ENCODE data around the gene CXCL11.

GRCh38 chr4:76066546-76066945 lies 30.7 kb upstream of the CXCL11 start:
- TF ChIP-seq CEBPB (IDR thresholded peaks at IDR 0.05), result no peak
- TF ChIP-seq MAX (IDR thresholded peaks at IDR 0.05), result no peak
- no peak for TF ChIP-seq EGR1 (IDR thresholded peaks at IDR 0.05)
- no peak for TF ChIP-seq EP300 (IDR thresholded peaks at IDR 0.05; ENCODE audit: borderline replicate concordance)
- no peak for TF ChIP-seq TCF12 (IDR thresholded peaks at IDR 0.05; ENCODE audit: low read depth)
- TF ChIP-seq REST (IDR thresholded peaks at IDR 0.05; ENCODE audit: low read depth), result no peak
- TF ChIP-seq YY1 (IDR thresholded peaks at IDR 0.05; ENCODE audit: low read depth), result no peak
- no peak for TF ChIP-seq CREB1 (IDR thresholded peaks at IDR 0.05; ENCODE audit: low read depth)
- TF ChIP-seq NFIC (IDR thresholded peaks at IDR 0.05), result no peak
- TF ChIP-seq TEAD4 (IDR thresholded peaks at IDR 0.05), result no peak
- TF ChIP-seq RAD21 (IDR thresholded peaks at IDR 0.05; ENCODE audit: low read depth), result no peak
- no peak for TF ChIP-seq TAF1 (IDR thresholded peaks at IDR 0.05; ENCODE audit: low read depth)

Measured in Ishikawa (cell line).